Osteoblast (primary cell): ENCODE measurements around the gene PACSIN2. TPM values are rescaled to one million over a fixed set of nuclear protein-coding genes. Genes with fewer than 3 reads are reported as not detected.
"Not testable (repeated sequence)": the region's sequence is repeated elsewhere in the genome, so short reads cannot be mapped to it uniquely, and the experiment has no call there.

Experiments used
- DNase-seq: peaks from one replicate; pipeline ENCODE4 v3.0.0; 2011; ENCODE audit warnings: low spot score, mixed read lengths; ENCODE audit not compliant: insufficient read length; ENCODE audit errors: missing footprints
- H2AFZ ChIP-seq: 2 replicates; pipeline ENCODE4 v1.6.0; 2011; ENCODE audit warnings: mild to moderate bottlenecking, low read length
- H3K27ac ChIP-seq: 2 replicates; pipeline ENCODE4 v1.5.1; 2011; ENCODE audit warnings: mild to moderate bottlenecking, low read depth, low read length, moderate library complexity
- H3K27me3 ChIP-seq: 2 replicates; pipeline ENCODE4 v1.6.0; 2012; ENCODE audit warnings: mild to moderate bottlenecking, control low read depth, inconsistent platforms, low read length, moderate library complexity; ENCODE audit not compliant: insufficient read depth
- H3K36me3 ChIP-seq: 2 replicates; pipeline ENCODE4 v1.5.1; 2011; ENCODE audit warnings: mild to moderate bottlenecking, low read length, control low read depth, moderate library complexity; ENCODE audit not compliant: insufficient read depth
- H3K4me1 ChIP-seq: 2 replicates; pipeline ENCODE4 v1.5.1; 2011; ENCODE audit warnings: mild to moderate bottlenecking, low read length, control low read depth, moderate library complexity; ENCODE audit not compliant: insufficient read depth
- H3K4me2 ChIP-seq: 2 replicates; pipeline ENCODE4 v1.6.0; 2011; ENCODE audit warnings: mild to moderate bottlenecking, low read length; ENCODE audit not compliant: insufficient read depth
- H3K4me3 ChIP-seq: fragments of 200-600 bp; sonication (generic); 3 replicates; pipeline ENCODE4 v1.5.1; 2012; ENCODE audit warnings: mild to moderate bottlenecking, low read length, inconsistent platforms; ENCODE audit not compliant: insufficient read depth
- H3K79me2 ChIP-seq: 2 replicates; pipeline ENCODE4 v1.6.0; 2012; ENCODE audit warnings: mild to moderate bottlenecking, low read length, control low read depth, inconsistent platforms; ENCODE audit not compliant: insufficient read depth
- H3K9me3 ChIP-seq: 2 replicates; pipeline ENCODE4 v1.5.1; 2011; ENCODE audit warnings: low read depth, low read length, control low read depth
- H4K20me1 ChIP-seq: 2 replicates; pipeline ENCODE4 v1.6.0; 2012; ENCODE audit warnings: mild to moderate bottlenecking, low read length, control low read depth; ENCODE audit not compliant: insufficient read depth
- CTCF ChIP-seq: IDR thresholded peaks from 2 replicates; pipeline ENCODE4 v1.5.1; 2011; ENCODE audit warnings: mild to moderate bottlenecking, low read depth, low read length, moderate library complexity; ENCODE audit errors: extremely low read depth
- total RNA-seq: library from RNA; depleted of rRNA; stranded (reverse); fragments of >200 nt; gene quantifications from 2 replicates; pipeline ENCODE4 v1.2.3, GENCODE V29; 2012

PACSIN2 gene
- total RNA-seq, 1 donor: 38.0 TPM

DNA sequence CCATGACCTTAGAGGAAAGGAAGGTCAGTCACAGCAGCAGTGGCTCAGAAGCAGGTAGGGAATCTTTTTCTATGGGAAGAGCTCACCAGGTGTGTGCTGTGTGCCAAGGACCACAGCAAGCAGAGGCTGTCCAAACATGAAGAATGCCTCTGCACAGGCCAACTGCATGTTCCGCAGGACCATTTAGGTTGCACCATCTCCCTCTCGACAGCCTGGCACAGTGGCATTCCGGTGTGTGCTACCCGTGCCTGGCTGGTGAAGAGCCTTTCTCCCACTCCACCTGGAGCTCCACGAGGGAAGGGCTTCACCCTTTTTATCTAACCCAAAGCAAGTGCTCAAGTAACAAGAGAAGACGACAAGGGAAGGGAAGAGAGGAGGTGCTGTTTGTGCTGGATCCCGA, 76.5 kb downstream of the PACSIN2 start:
- no peak for DNase-seq
- Histone ChIP-seq H3K36me3 (peaks cover 3% of the 10 kb centered on the region), H3K4me2 (no peak overlapping the region), H3K9me3 (no peaks in the 10 kb centered on the region), H3K4me3 (no peak overlapping the region), H3K27me3 (no peaks in the 10 kb centered on the region), H3K4me1 (peaks cover 51% of the 10 kb centered on the region), H4K20me1 (peaks cover 23% of the 10 kb centered on the region), H3K27ac (peak overlapping the region; percentile 79), H2AFZ (no peak overlapping the region), H3K79me2 (peaks cover 79% of the 10 kb centered on the region)
- no peak for TF ChIP-seq CTCF

DNA sequence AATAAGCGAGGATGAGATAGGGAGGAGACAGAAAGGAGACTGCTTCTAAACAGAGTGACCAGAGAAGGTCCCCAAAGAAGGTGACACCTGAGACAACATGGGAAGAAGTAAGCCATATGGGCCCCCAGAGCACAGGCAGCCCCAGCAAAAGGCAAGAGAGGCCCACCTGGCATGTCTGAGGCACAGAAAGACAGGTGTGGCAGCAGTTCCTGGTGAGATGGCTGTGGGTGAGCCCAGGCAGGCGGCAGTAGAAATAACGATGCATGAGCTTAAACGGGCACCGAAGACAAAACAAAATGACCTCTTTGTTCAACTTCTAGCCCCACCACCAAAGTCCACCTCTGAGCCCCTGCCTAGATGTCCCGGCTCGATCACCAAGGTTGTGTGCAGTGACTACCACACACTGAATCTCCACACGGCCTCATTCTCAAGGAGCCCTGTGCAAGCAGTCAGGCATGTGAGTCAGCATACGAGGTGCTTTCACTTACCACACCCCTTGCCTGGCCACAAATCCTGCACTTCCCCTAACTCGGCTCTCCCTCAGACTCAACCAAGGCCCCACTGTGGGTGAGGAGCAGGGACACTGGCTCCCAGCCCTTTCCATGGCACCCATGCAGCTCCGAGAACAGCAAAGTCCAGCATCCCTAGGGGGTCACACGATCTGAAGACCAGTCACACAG, 77.6 kb downstream of the PACSIN2 start:
- TF ChIP-seq CTCF: no peak
- H3K4me1 ChIP-seq: peaks cover 61% of the 10 kb centered on the region
- H3K27me3 ChIP-seq: no peaks in the 10 kb centered on the region
- H3K9me3 ChIP-seq: no peaks in the 10 kb centered on the region
- H2AFZ ChIP-seq: no peak overlapping the region
- peaks cover 23% of the 10 kb centered on the region for H4K20me1 ChIP-seq
- H3K79me2 ChIP-seq: peaks cover 76% of the 10 kb centered on the region
- peak; percentile 94 for DNase-seq
- no peak overlapping the region for H3K4me3 ChIP-seq
- H3K27ac ChIP-seq: peak overlapping the region; percentile 79
- peaks cover 3% of the 10 kb centered on the region for H3K36me3 ChIP-seq
- H3K4me2 ChIP-seq: peak overlapping the region; percentile 40

- H3K36me3 ChIP-seq, H3K27me3 ChIP-seq, H3K4me3 ChIP-seq, H2AFZ ChIP-seq, H3K4me2 ChIP-seq, DNase-seq, H3K9me3 ChIP-seq: not testable (repeated sequence)
- H3K79me2 ChIP-seq: peaks cover 83% of the 10 kb centered on the region
- H3K4me1 ChIP-seq: peaks cover 65% of the 10 kb centered on the region
- peaks cover 23% of the 10 kb centered on the region for H4K20me1 ChIP-seq
- H3K27ac ChIP-seq: peak overlapping the region; percentile 79
Observed at GRCh38 chr22:42936680-42937079, 78.3 kb downstream of the PACSIN2 start.

- peaks cover 75% of the 10 kb centered on the region for H3K4me1 ChIP-seq
- H3K9me3 ChIP-seq: no peaks in the 10 kb centered on the region
- H2AFZ ChIP-seq: no peak overlapping the region
- peak overlapping the region; percentile 95 for H3K27ac ChIP-seq
- peak overlapping the region; percentile 37 for H3K4me2 ChIP-seq
- peaks cover 3% of the 10 kb centered on the region for H3K36me3 ChIP-seq
- TF ChIP-seq CTCF: no peak
- no peak for DNase-seq
- peaks cover 16% of the 10 kb centered on the region for H4K20me1 ChIP-seq
- H3K79me2 ChIP-seq: peaks cover 86% of the 10 kb centered on the region
- no peak overlapping the region for H3K4me3 ChIP-seq
- H3K27me3 ChIP-seq: no peaks in the 10 kb centered on the region
Observed at GRCh38 chr22:42934338-42934737, 80.6 kb downstream of the PACSIN2 start.
